Pancreas (tissue), 10 donors: ENCODE data around the gene UBAC2. TPM values are rescaled to one million over a fixed set of nuclear protein-coding genes. Genes with fewer than 3 reads are reported as not detected.
A peak's percentile ranks its signal among the peaks of the same experiment; 100 is the strongest.
"Not testable (repeated sequence)": the region's sequence is repeated elsewhere in the genome, so short reads cannot be mapped to it uniquely, and the experiment has no call there.

Source experiments
- ATAC-seq, 4 donors: fragments of 200-7000 bp; cut with Tn5 transposase; one replicate each; pipeline versions ENCODE4 v1.8.0 to v1.9.1; 2020; ENCODE audit warnings: mild to moderate bottlenecking in 4 of 4, moderate library complexity in 4 of 4
- DNase-seq, 6 donors: peaks; one replicate each; pipeline ENCODE4 v3.0.0-alpha.2; 2020
- FAIRE-seq: peaks from 2 replicates; lab custom pipeline; 2012; peaks lifted over from hg19 to GRCh38; lab: Jason Lieb, UNC
- H3K27ac ChIP-seq, 4 donors: fragments of 200-600 bp; sonication (generic); 1 replicate in 3 of 4; 2 replicates in 1 of 4; pipeline versions ENCODE4 v1.5.0 to v1.8.0; 2020
- H3K27me3 ChIP-seq, 4 donors: fragments of 200-600 bp; one replicate each; pipeline ENCODE4 v1.8.0; 2021
- H3K36me3 ChIP-seq, 3 donors: fragments of 200-600 bp; sonication (generic) in 1 of 3; one replicate each; pipeline versions ENCODE4 v1.5.0 to v1.8.0; 2020 to 2021
- H3K4me1 ChIP-seq, 3 donors: fragments of 200-600 bp; one replicate each; pipeline ENCODE4 v1.8.0; 2021
- H3K4me3 ChIP-seq, 4 donors: fragments of 200-600 bp; sonication (generic) in 2 of 4; one replicate each; pipeline versions ENCODE4 v1.5.0 to v1.8.0; 2020 to 2021
- H3K9me3 ChIP-seq, 4 donors: fragments of 200-600 bp; one replicate each; pipeline ENCODE4 v1.8.0; 2021
- CTCF ChIP-seq, 4 donors: fragments of 200-600 bp; sonication (generic) in 3 of 4; IDR thresholded peaks; one replicate each; pipeline versions ENCODE4 v1.5.0 to v1.8.0; 2021; ENCODE audit warnings: antibody characterized with exemption in 4 of 4
- WGBS, 2 donors: extraction: QIAGEN DNeasy Blood & Tissue Kit; methylation state at CpG; one replicate each; pipeline ENCODE4 v1.1.7; 2013; 5-methylcytosine and 5-hydroxymethylcytosine counted together
- intact Hi-C, 3 donors: fragments of 100-400 bp; cut with DNase I; formaldehyde crosslinking; loops; one replicate each; pipeline versions ENCODE4 v1.11.1 to v1.14.2; 2022
- polyA plus RNA-seq, 2 donors: library from polyadenylated mRNA; stranded (reverse); fragments of 200-250 nt; gene quantifications; one replicate each; pipeline ENCODE4 v1.2.3, GENCODE V29; 2013
- total RNA-seq, 6 donors: library from RNA; stranded (reverse); fragmentation: NEBNext Ultra II Directional in 4 of 6; extraction: Animal tissue kit (Norgen Biotek cat#: 25700) in 4 of 6; gene quantifications; one replicate each; pipeline versions ENCODE4 v1.2.1 to v1.2.4, GENCODE V29; 2021 to 2023
- donor health status: healthy with polysubstance abuse.
- donor health status: DM: no; HTN: no; CAD: no; lungs with moderate emphysema.
- donor health status: DM: no; HTN: no; CAD: no.
- donor health status: control.
- donor health status: control.
- donor health status: Bipolar disorder and iron deficiency.
- donor health status: DM: yes; HTN: yes; CAD: no.
- donor health status: DM: no; HTN: no; CAD: no.
- donor health status: DM: no; HTN: no; CAD: no.
- donor health status: DM: yes; HTN: yes; CAD: no.

UBAC2 gene
- total and polyA plus RNA-seq, 8 donors, result 17.5 to 29.5 (median 26.9) TPM

- H3K4me3 ChIP-seq, result no peak overlapping the region
- ATAC-seq, result no peak
- intact Hi-C loops, result no loop called here
- H3K4me1 ChIP-seq, result peaks cover 0 to 6% (median 0%) of the 10 kb centered on the region in 3 donors
- H3K27ac ChIP-seq, result no peak overlapping the region
- no peak for TF ChIP-seq CTCF (IDR thresholded peaks at IDR 0.05)
- no peaks in the 10 kb centered on the region for H3K36me3 ChIP-seq
- FAIRE-seq, result no peak
- no peaks in the 10 kb centered on the region for H3K27me3 ChIP-seq
- 81 to 86% methylated on average over 3 of the region's 3 CpGs for WGBS, 2 donors
- DNase-seq, result no peak
- H3K9me3 ChIP-seq, result no peaks in the 10 kb centered on the region
Observed at GRCh38 chr13:99230991-99231390, 30.3 kb downstream of the UBAC2 start.

- intact Hi-C loops, result no loop called here
- Histone ChIP-seq H3K9me3 (no peaks in the 10 kb centered on the region), H3K4me1 (peaks cover 0 to 6% (median 0%) of the 10 kb centered on the region in 3 donors), H3K4me3 (no peak overlapping the region), H3K27me3 (no peaks in the 10 kb centered on the region), H3K36me3 (no peaks in the 10 kb centered on the region), H3K27ac (no peak overlapping the region)
- FAIRE-seq (no peak), ATAC-seq (peak in 2 of 4 donors; percentile 35 to 38), DNase-seq (no peak)
- WGBS, 2 donors, result 58 to 67% methylated on average over 1 of the region's 1 CpG
- TF ChIP-seq CTCF (IDR thresholded peaks at IDR 0.05), result no peak
Observed at GRCh38 chr13:99231721-99232120, 31.1 kb downstream of the UBAC2 start.

- FAIRE-seq (no peak), ATAC-seq (peak in 2 of 4 donors; percentile 56 to 74), DNase-seq (no peak)
- intact Hi-C loops, result no loop called here
- H3K4me3 ChIP-seq, result peak overlapping the region in 1 of 4 donors; percentile 15
- H3K9me3 ChIP-seq, result no peaks in the 10 kb centered on the region
- 55 to 62% methylated on average over 8 of the region's 8 CpGs for WGBS, 2 donors
- no peaks in the 10 kb centered on the region for H3K36me3 ChIP-seq
- no peaks in the 10 kb centered on the region for H3K27me3 ChIP-seq
- peak overlapping the region in 2 of 4 donors; percentile 41 to 44 for H3K27ac ChIP-seq
- H3K4me1 ChIP-seq, result no peaks in the 10 kb centered on the region
- TF ChIP-seq CTCF (IDR thresholded peaks at IDR 0.05), result no peak
Observed at GRCh38 chr13:99237981-99238662, 37.5 kb downstream of the UBAC2 start.

- TF ChIP-seq CTCF (IDR thresholded peaks at IDR 0.05), result no peak
- Histone ChIP-seq H3K9me3 (no peaks in the 10 kb centered on the region), H3K27me3 (no peaks in the 10 kb centered on the region), H3K4me1 (no peaks in the 10 kb centered on the region), H3K27ac (no peak overlapping the region), H3K4me3 (no peak overlapping the region), H3K36me3 (no peaks in the 10 kb centered on the region)
- DNase-seq (no peak), ATAC-seq (no peak), FAIRE-seq (no peak)
- 95 to 96% methylated on average over 1 of the region's 1 CpG for WGBS, 2 donors
- intact Hi-C loops, result no loop called here
Observed at GRCh38 chr13:99246100-99246499, 45.4 kb downstream of the UBAC2 start.

GRCh38 chr13:99249178-99249577, 48.5 kb downstream of the UBAC2 start:
- H3K9me3 ChIP-seq, FAIRE-seq, ATAC-seq, H3K36me3 ChIP-seq, H3K4me3 ChIP-seq, H3K27ac ChIP-seq, H3K4me1 ChIP-seq, intact Hi-C loops, H3K27me3 ChIP-seq, DNase-seq: not testable (repeated sequence)
- 98 to 99% methylated on average over 3 of the region's 3 CpGs for WGBS, 2 donors

- not testable (repeated sequence) for ATAC-seq
Observed at GRCh38 chr13:99249606-99250005, 49.0 kb downstream of the UBAC2 start.

More at GRCh38 chr13:99249606-99250005, 49.0 kb downstream of the UBAC2 start:
- DNase-seq, H3K27me3 ChIP-seq, FAIRE-seq, intact Hi-C loops, H3K36me3 ChIP-seq, H3K4me1 ChIP-seq, H3K9me3 ChIP-seq, H3K27ac ChIP-seq, H3K4me3 ChIP-seq: not testable (repeated sequence)
- WGBS, 2 donors, result 98 to 100% methylated on average over 2 of the region's 2 CpGs
